Esophagus squamous epithelium (tissue), 5 donors: ENCODE measurements around the gene MRPL44. TPM values are rescaled to one million over a fixed set of nuclear protein-coding genes. Genes with fewer than 3 reads are reported as not detected.

Source experiments
- DNase-seq: peaks from one replicate; lab custom pipeline; 2025; lab: John Stamatoyannopoulos, UW
- H3K27ac ChIP-seq, 4 donors: fragments of 200-600 bp; sonication (generic); one replicate each; pipeline ENCODE4 v1.5.1; 2016 to 2019; ENCODE audit warnings: mild to moderate bottlenecking in 1 of 4
- H3K27me3 ChIP-seq, 4 donors: fragments of 200-600 bp; sonication (generic); 1 replicate in 3 of 4; 2 replicates in 1 of 4; pipeline versions ENCODE4 v1.5.1 to v1.6.0; 2017 to 2021; ENCODE audit warnings: antibody characterized with exemption in 1 of 4
- H3K36me3 ChIP-seq, 3 donors: fragments of 200-600 bp; sonication (generic); one replicate each; pipeline ENCODE4 v1.5.1; 2016 to 2019
- H3K4me1 ChIP-seq, 3 donors: fragments of 200-600 bp; sonication (generic); one replicate each; pipeline ENCODE4 v1.5.1; 2017 to 2019
- H3K4me3 ChIP-seq, 4 donors: fragments of 200-600 bp; sonication (generic); 1 replicate in 3 of 4; 2 replicates in 1 of 4; pipeline ENCODE4 v1.5.1; 2016 to 2019; ENCODE audit warnings: mild to moderate bottlenecking in 2 of 4, moderate library complexity in 1 of 4
- H3K9me3 ChIP-seq, 3 donors: fragments of 200-600 bp; sonication (generic); one replicate each; pipeline ENCODE4 v1.5.1; 2016 to 2019
- CTCF ChIP-seq, 6 experiments: fragments of 450-650 bp in 4 of 6; fragments of 200-600 bp in 2 of 6; sonication (generic) in 2 of 6; IDR thresholded peaks; one replicate each; pipeline ENCODE4 v1.5.1; 2016 to 2019; ENCODE audit warnings: antibody characterized with exemption in 6 of 6, mild to moderate bottlenecking in 4 of 6, moderate library complexity in 4 of 6
- POLR2A ChIP-seq, 4 donors: fragments of 450-650 bp; IDR thresholded peaks; one replicate each; pipeline ENCODE4 v1.6.1; 2017; ENCODE audit warnings: antibody characterized with exemption in 4 of 4, mild to moderate bottlenecking in 4 of 4, moderate library complexity in 3 of 4
- WGBS, 2 donors: methylation state at CpG; one replicate each; pipeline ENCODE4 v1.1.5; 2018; 5-methylcytosine and 5-hydroxymethylcytosine counted together
- intact Hi-C: fragments of 100-400 bp; cut with DNase I; formaldehyde crosslinking; loops from one replicate; pipeline ENCODE4 v1.15.0; 2022
- total RNA-seq, 4 donors: library from RNA; depleted of rRNA; stranded (reverse); fragments of >200 nt; gene quantifications; one replicate each; pipeline ENCODE4 v1.1.0, GENCODE V29; 2016
- donor health status: DM: yes; HTN: yes; CAD: no.

Gene MRPL44
- total RNA-seq, 4 donors from 2014 or later, result 18.5 to 35.6 (median 23.5) TPM

- Histone ChIP-seq H3K9me3 (no peaks in the 10 kb centered on the region), H3K4me1 (peaks cover 7 to 38% (median 21%) of the 10 kb centered on the region in 3 donors), H3K4me3 (no peak overlapping the region), H3K27ac (no peak overlapping the region), H3K36me3 (no peaks in the 10 kb centered on the region), H3K27me3 (no peaks in the 10 kb centered on the region)
- no peak for DNase-seq
- intact Hi-C loops, result no loop called here
- 75 to 77% methylated on average over 3 of the region's 3 CpGs for WGBS, 2 donors
- TF ChIP-seq CTCF (IDR thresholded peaks at IDR 0.05), result no peak
- TF ChIP-seq POLR2A (IDR thresholded peaks at IDR 0.05), result no peak
These were observed 2.9 kb upstream of the MRPL44 start for GRCh38 chr2:223954401-223954800.

DNA sequence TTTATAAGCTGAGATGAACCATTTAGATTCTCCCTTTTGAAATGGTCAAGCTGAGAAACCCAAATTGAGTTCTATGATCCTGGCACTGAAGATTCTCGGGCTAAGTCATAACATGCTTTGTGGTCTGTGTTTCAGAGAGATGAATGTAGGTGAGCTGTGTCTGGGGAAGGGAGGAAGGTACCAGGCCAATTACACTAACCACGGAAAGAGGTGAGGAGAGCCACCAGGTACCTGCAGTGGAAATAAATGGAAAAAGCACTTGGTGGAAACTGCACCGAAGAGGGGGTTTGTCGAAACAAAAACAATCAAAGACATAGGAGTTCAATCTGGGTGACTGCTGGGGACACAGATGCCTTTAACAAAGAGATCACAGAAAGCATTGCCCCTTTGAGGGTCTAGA lies 963 bp upstream of the MRPL44 start:
- H3K9me3 ChIP-seq, result no peaks in the 10 kb centered on the region
- peaks cover 16 to 50% (median 39%) of the 10 kb centered on the region in 3 donors for H3K4me1 ChIP-seq
- peak overlapping the region in 2 of 4 donors; percentile 97 to 98 for H3K4me3 ChIP-seq
- DNase-seq, result no peak
- H3K36me3 ChIP-seq, result peaks cover 0 to 18% (median 0%) of the 10 kb centered on the region in 3 donors
- intact Hi-C loops, result no loop called here
- 36 to 51% methylated on average over 4 of the region's 4 CpGs for WGBS, 2 donors
- no peaks in the 10 kb centered on the region for H3K27me3 ChIP-seq
- no peak for TF ChIP-seq CTCF (IDR thresholded peaks at IDR 0.05)
- no peak for TF ChIP-seq POLR2A (IDR thresholded peaks at IDR 0.05)
- H3K27ac ChIP-seq, result peak overlapping the region; percentile 85 to 91 (median 88)

DNA sequence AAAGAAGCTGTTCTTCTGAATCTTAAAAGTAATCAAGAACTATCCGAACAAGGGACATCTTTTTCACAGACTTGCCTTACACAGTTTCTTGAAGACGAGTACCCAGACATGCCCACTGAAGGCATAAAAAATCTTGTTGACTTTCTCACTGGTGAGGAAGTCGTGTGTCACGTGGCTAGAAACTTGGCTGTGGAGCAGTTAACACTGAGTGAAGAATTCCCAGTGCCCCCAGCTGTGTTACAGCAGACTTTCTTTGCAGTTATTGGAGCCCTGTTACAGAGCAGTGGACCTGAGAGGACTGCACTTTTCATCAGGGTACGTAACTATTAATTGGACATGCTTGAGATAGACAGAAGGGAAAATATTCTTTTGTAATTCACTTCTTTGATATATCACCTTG lies 2.4 kb downstream of the MRPL44 start:
- peaks cover 0 to 48% (median 0%) of the 10 kb centered on the region in 3 donors for H3K36me3 ChIP-seq
- H3K9me3 ChIP-seq, result no peaks in the 10 kb centered on the region
- H3K4me1 ChIP-seq, result peaks cover 16 to 75% (median 48%) of the 10 kb centered on the region in 3 donors
- no peak for TF ChIP-seq POLR2A (IDR thresholded peaks at IDR 0.05)
- no peak for TF ChIP-seq CTCF (IDR thresholded peaks at IDR 0.05)
- H3K4me3 ChIP-seq, result peak overlapping the region in 2 of 4 donors; percentile 0 to 98
- intact Hi-C loops, result no loop called here
- H3K27ac ChIP-seq, result no peak overlapping the region
- DNase-seq, result no peak
- WGBS, 2 donors, result 27 to 45% methylated on average over 5 of the region's 5 CpGs
- H3K27me3 ChIP-seq, result no peaks in the 10 kb centered on the region

DNA sequence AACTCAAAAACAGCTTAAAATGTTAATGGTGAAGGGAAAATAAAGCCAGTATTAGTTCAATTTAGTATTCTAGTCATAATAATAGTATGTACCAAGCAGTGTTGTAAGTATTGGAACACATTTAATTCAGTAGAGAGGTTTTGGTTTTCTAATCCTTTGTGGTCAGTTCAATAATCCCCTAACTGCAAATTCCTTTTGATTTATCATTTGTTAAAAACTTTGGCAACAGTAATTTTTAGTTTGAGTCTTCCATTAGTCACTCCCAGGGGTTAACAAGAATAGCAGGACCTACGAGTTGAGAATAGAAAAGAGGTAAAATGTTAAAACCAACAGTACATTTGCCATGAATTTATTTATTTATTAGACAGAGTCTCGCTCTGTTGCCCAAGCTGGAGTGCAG lies 10.7 kb downstream of the MRPL44 start:
- no peaks in the 10 kb centered on the region for H3K9me3 ChIP-seq
- TF ChIP-seq CTCF (IDR thresholded peaks at IDR 0.05) (no peak), POLR2A (IDR thresholded peaks at IDR 0.05) (no peak)
- H3K4me3 ChIP-seq, result no peak overlapping the region
- peaks cover 0 to 21% (median 0%) of the 10 kb centered on the region in 3 donors for H3K4me1 ChIP-seq
- intact Hi-C loops, result no loop called here
- H3K27me3 ChIP-seq, result no peaks in the 10 kb centered on the region
- 61 to 69% methylated on average over 2 of the region's 2 CpGs for WGBS, 2 donors
- DNase-seq, result no peak
- no peak overlapping the region for H3K27ac ChIP-seq
- peaks cover 0 to 56% (median 4%) of the 10 kb centered on the region in 3 donors for H3K36me3 ChIP-seq

DNA sequence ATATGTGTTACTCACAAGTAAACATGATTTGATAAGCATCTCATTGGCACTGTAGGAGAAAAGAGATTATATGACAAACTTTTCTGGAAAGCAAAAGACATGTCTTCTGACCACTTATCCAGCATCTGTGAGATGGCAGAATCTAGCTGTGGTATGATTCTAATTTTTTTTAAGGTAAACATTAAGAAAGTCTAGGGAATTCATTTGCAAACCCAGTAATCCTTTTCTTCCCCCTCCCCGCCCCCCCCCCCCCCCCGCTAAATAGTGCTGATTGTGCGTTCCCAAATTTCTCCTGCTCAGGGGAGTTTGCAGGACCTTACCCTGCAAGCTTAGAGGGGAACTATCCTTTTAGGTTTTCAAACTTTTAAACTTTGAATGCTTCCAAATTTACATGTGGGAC lies 12.1 kb downstream of the MRPL44 start:
- no peak overlapping the region for H3K4me3 ChIP-seq
- no peaks in the 10 kb centered on the region for H3K9me3 ChIP-seq
- intact Hi-C loops, result no loop called here
- H3K27me3 ChIP-seq, result no peaks in the 10 kb centered on the region
- H3K4me1 ChIP-seq, result peaks cover 0 to 8% (median 0%) of the 10 kb centered on the region in 3 donors
- WGBS, 2 donors, result 21 to 60% methylated on average over 1 to 2 of the region's 3 CpGs
- H3K36me3 ChIP-seq, result peaks cover 0 to 44% (median 4%) of the 10 kb centered on the region in 3 donors
- no peak overlapping the region for H3K27ac ChIP-seq
- no peak for DNase-seq
- no peak for TF ChIP-seq POLR2A (IDR thresholded peaks at IDR 0.05)
